Adrenal gland (tissue), 12 donors: ENCODE results near the gene PIRT. TPM values are rescaled to one million over a fixed set of nuclear protein-coding genes. Genes with fewer than 3 reads are reported as not detected.
A peak's percentile ranks its signal among the peaks of the same experiment; 100 is the strongest.

Experiments
- DNase-seq, 7 donors: peaks; one replicate each; pipeline ENCODE4 v3.0.0-alpha.2; 2019 to 2020
- H3K27ac ChIP-seq, 5 donors: fragments of 200-600 bp; sonication (generic) in 4 of 5; 1 replicate in 3 of 5; 2 replicates in 2 of 5; pipeline versions ENCODE4 v1.5.1 to v1.8.0; 2016 to 2020; ENCODE audit warnings: mild to moderate bottlenecking in 1 of 5
- H3K27me3 ChIP-seq: fragments of 200-600 bp; 2 replicates; pipeline ENCODE4 v1.8.0; 2021
- H3K36me3 ChIP-seq, 2 donors: fragments of 200-600 bp; replicated peaks in 1 of 2; 1 replicate in 1 of 2; 2 replicates in 1 of 2; pipeline versions ENCODE4 v1.5.1 to v1.8.0; 2018 to 2022
- H3K4me1 ChIP-seq, 2 donors: fragments of 200-600 bp; replicated peaks in 1 of 2; 1 replicate in 1 of 2; 2 replicates in 1 of 2; pipeline versions ENCODE4 v1.5.1 to v1.8.0; 2018 to 2021
- H3K4me3 ChIP-seq, 4 donors: fragments of 200-600 bp; sonication (generic) in 3 of 4; one replicate each; pipeline ENCODE4 v1.5.1; 2016 to 2018
- H3K9me3 ChIP-seq, 3 donors: fragments of 200-600 bp; sonication (generic) in 1 of 3; replicated peaks in 1 of 3; 1 replicate in 2 of 3; 2 replicates in 1 of 3; pipeline versions ENCODE4 v1.5.1 to v1.8.0; 2016 to 2021
- CTCF ChIP-seq, 6 experiments: fragments of 450-650 bp in 4 of 6; fragments of 200-600 bp in 2 of 6; sonication (generic) in 1 of 6; IDR thresholded peaks; 1 replicate in 5 of 6; 2 replicates in 1 of 6; pipeline versions ENCODE4 v1.5.1 to v1.8.0; 2016 to 2021; ENCODE audit warnings: antibody characterized with exemption in 6 of 6, mild to moderate bottlenecking in 2 of 6, moderate library complexity in 1 of 6
- POLR2A ChIP-seq, 2 donors: fragments of 450-650 bp; IDR thresholded peaks; one replicate each; pipeline ENCODE4 v1.6.1; 2017; ENCODE audit warnings: antibody characterized with exemption in 2 of 2, mild to moderate bottlenecking in 2 of 2, moderate library complexity in 1 of 2
- WGBS, 4 donors: extraction: QIAGEN DNeasy Blood & Tissue Kit in 2 of 4; methylation state at CpG; one replicate each; pipeline versions ENCODE4 v1.1.5 to v1.1.7; 2013 to 2017; 5-methylcytosine and 5-hydroxymethylcytosine counted together
- intact Hi-C, 2 donors: fragments of 100-400 bp; cut with DNase I; formaldehyde crosslinking; loops; one replicate each; pipeline versions ENCODE4 v1.14.1 to v1.15.0; 2022 to 2023
- polyA plus RNA-seq, 3 donors: library from polyadenylated mRNA; stranded (reverse); fragments of 200-250 nt in 2 of 3; fragments of 350-450 nt in 1 of 3; fragmentation: Illumina TruSeq in 1 of 3; extraction: RNeasy Lipid Tissue Mini Kit (QIAGEN cat#74804) in 1 of 3; gene quantifications; one replicate each; pipeline ENCODE4 v1.2.3, GENCODE V29; 2013 to 2014
- total RNA-seq, 9 donors: library from RNA; depleted of rRNA in 4 of 9; stranded (reverse); fragments of >200 nt in 4 of 9; fragments of 120-200 nt in 1 of 9; fragmentation: NEBNext Ultra II Directional in 1 of 9; extraction: Animal tissue kit (Norgen Biotek cat#: 25700) in 1 of 9; gene quantifications; one replicate each; pipeline versions ENCODE4 v1.1.0 to v1.2.4, GENCODE V29; 2013 to 2023
- donor health status: healthy with polysubstance abuse.
- donor health status: Bipolar disorder and iron deficiency.
- donor health status: DM: yes; HTN: yes; CAD: no.
- donor health status: DM: no; HTN: no; CAD: no.
- donor health status: DM: no; HTN: no; CAD: no.
- donor health status: DM: yes; HTN: yes; CAD: no.

Gene PIRT
- total and polyA plus RNA-seq, 12 donors: 0.10 to 2.2 (median 0.61) TPM; not detected in 4

GRCh38 chr17:10806545-10807262, 31.2 kb downstream of the PIRT start:
- no peaks in the 10 kb centered on the region for H3K27me3 ChIP-seq
- no peaks in the 10 kb centered on the region for H3K9me3 ChIP-seq
- no peaks in the 10 kb centered on the region for H3K36me3 ChIP-seq
- no peak overlapping the region for H3K4me3 ChIP-seq
- no peaks in the 10 kb centered on the region for H3K4me1 ChIP-seq
- 80 to 86% (median 82%) methylated on average over 9 of the region's 9 CpGs for WGBS, 4 donors
- DNase-seq: no peak
- TF ChIP-seq CTCF (IDR thresholded peaks at IDR 0.05): no peak
- TF ChIP-seq POLR2A (IDR thresholded peaks at IDR 0.05): no peak
- intact Hi-C loops: no loop called here
- no peak overlapping the region for H3K27ac ChIP-seq

DNA sequence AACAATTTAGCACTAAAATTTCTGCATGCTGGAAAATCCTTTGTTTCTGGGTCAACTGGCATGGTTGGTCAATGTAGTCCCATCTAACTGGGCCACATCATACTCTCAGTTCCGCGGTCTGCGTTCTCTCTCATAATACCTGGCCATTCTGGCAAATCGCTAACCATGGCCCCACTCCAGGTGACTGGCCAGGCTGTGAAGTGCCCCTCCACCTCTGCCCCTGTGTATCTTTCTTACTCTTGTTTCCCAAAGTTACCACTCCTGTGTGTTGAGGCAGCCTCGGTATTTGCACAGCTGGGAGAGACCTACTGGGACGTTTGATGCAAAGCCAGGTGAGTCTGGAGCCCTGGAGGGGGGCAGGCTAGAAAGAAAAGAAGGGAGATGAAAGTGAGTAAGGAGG, 32.0 kb downstream of the PIRT start:
- Histone ChIP-seq H3K27me3 (no peaks in the 10 kb centered on the region), H3K9me3 (no peaks in the 10 kb centered on the region), H3K36me3 (no peaks in the 10 kb centered on the region), H3K4me3 (no peak overlapping the region), H3K4me1 (no peaks in the 10 kb centered on the region), H3K27ac (no peak overlapping the region)
- TF ChIP-seq CTCF (IDR thresholded peaks at IDR 0.05): no peak
- TF ChIP-seq POLR2A (IDR thresholded peaks at IDR 0.05): no peak
- no peak for DNase-seq
- intact Hi-C loops: no loop called here
- WGBS, 4 donors: 91 to 94% (median 92%) methylated on average over 6 of the region's 6 CpGs

GRCh38 chr17:10804546-10804945, 33.3 kb downstream of the PIRT start:
- TF ChIP-seq CTCF (IDR thresholded peaks at IDR 0.05) (no peak), POLR2A (IDR thresholded peaks at IDR 0.05) (no peak)
- intact Hi-C loops: no loop called here
- WGBS, 4 donors: 86 to 92% (median 90%) methylated on average over 7 of the region's 7 CpGs

GRCh38 chr17:10803830-10804475, 33.9 kb downstream of the PIRT start, which contains the start of gene TMEM238L:
Gene TMEM238L (minus strand): TSS chr17:10804099. CDS start chr17:10803963, 136 bp downstream.
- Histone ChIP-seq H3K27me3 (no peaks in the 10 kb centered on the region), H3K27ac (no peak within 1 kb of the TSS), H3K9me3 (no peaks in the 10 kb centered on the region), H3K4me3 (no peak within 1 kb of the TSS), H3K4me1 (peaks cover 6% of the 10 kb centered on the region in 2 donors), H3K36me3 (no peaks in the 10 kb centered on the region)
- 75 to 87% (median 84%) methylated on average over 12 to 16 of the region's 16 CpGs for WGBS, 4 donors
- TF ChIP-seq POLR2A (IDR thresholded peaks at IDR 0.05) (no peak), CTCF (IDR thresholded peaks at IDR 0.05) (no peak)
- intact Hi-C loops: no loop called here
- peak in 1 of 7 donors; percentile 19 for DNase-seq

More at GRCh38 chr17:10804546-10804945, 33.3 kb downstream of the PIRT start:
- H3K4me3 ChIP-seq: no peak overlapping the region
- H3K9me3 ChIP-seq: no peaks in the 10 kb centered on the region
- no peak overlapping the region for H3K27ac ChIP-seq
- H3K27me3 ChIP-seq: no peaks in the 10 kb centered on the region
- peaks cover 1 to 2% of the 10 kb centered on the region in 2 donors for H3K4me1 ChIP-seq
- DNase-seq: no peak
- H3K36me3 ChIP-seq: no peaks in the 10 kb centered on the region
